HG03045 (cell line): Measurements from ENCODE around the gene MYEOV.

Experiments
- ATAC-seq: cut with Tn5 transposase; IDR thresholded peaks from one replicate; pipeline ENCODE4 v1.9.1; 2021; ENCODE audit warnings: mild to moderate bottlenecking, moderate library complexity; ENCODE audit not compliant: unreplicated experiment

The MYEOV gene

DNA sequence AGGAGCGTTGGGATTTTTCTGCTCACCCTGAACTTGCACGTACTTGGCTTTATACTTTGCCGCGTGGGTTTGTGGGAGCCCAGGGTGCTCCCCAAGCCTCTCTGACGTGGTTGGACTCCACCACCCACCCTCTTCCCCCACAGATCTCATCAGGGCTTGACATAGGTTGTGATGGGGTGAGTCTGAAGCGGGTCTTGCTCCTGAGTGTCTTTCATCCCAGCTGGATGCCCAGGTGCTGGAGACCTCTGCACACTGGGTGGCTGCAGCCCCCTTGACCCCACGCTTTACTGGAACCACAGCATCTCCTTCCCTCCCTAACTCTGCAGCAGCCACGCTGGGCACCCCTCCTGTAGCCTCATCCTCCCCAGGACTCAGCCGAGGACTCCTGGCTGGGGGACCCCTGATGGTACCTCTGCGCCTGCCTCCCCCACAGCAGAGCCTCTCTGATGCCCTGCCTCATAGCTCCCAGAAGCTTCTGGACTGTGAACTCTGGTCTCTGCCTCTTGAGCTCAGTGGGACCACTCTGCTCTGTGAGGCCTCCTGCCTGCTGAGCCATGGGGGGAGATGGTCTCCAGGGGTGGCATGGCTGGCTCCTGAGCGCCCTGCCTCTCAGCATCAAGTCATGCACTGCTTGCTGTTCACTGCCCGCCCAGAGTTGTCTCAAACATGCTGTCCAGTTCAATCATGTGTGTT lies 45.2 kb downstream of the MYEOV start:
- ATAC-seq: no peak

DNA sequence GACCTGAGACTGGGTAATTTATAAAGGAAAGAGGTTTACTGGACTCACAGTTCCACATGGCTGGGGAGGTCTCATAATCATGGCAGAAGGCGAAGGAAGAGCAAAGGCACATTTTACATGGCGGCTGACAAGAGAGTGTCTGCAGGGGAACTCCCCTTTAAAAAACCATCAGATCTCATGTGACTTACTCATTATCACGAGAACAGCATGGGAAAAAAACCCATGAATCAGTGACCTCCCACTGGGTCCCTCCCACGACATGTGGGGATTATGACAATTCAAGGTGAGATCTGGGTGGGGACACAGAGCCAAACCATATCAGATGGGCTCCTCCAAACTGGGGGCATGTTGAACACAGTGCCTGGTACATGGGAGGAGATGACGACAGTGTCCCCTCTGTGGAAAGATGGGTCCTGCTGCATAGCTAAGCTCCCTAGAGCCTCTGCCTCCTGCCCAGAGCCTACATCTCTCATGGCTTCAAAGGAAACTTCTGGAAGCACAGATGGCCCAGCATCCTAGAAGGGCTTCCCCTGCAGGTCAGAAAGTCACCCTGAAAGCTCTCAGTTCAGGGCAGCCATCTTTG lies 46.1 kb downstream of the MYEOV start:
- no peak for ATAC-seq

GRCh38 chr11:69342588-69343330 lies 48.8 kb downstream of the MYEOV start:
- no peak for ATAC-seq

DNA sequence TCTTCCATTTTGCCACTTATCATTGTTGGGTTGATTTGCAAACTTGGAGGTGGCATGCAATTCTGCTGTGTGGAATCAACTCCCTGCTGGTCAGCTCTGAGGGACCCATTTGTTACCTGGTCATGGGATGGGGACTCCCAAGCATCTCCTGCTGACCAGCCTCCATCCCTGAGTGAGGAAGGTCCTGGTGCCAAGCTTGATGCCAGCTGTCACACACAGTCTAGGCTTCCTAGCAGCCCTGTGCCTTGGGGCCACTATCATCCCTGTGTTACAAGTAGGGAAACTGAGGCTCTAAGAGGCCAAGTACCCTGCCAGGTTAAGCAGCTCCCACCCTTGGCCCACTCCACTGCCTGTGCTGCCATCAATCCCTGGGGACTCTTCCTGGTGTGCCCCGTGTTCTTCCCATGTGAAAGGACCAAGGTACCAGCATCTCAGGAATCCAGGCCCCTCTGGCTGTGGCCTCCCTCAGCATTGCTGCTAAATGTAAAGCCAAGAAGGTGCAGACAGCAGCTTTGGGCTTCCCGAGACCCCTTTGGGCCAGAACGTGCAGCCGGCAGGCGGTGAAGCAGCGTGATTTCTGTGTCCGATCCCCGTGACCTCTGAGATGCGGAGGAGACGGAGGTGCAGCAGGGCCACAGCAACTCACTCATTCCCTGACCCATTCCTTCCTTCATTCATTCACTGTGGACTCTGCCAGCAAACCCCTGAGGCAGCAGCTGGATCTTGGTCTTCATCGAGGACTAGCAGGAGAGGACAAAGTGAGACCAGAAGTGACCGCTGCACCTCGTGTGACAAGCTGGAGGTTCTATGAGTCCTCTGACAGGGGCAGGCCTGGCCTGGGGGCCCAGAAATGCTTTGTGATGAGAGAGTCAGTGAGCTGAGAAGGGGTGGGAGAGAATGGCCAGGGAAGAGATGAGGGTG lies 49.7 kb downstream of the MYEOV start:
- ATAC-seq: no peak

GRCh38 chr11:69344570-69345145 lies 50.7 kb downstream of the MYEOV start:
- ATAC-seq: no peak
